Uterus (tissue), 2 donors: ENCODE measurements around the gene GNA12.

Experiments used
- CTCF ChIP-seq, 4 experiments: fragments of 200-600 bp in 2 of 4; fragments of 450-650 bp in 2 of 4; sonication (generic) in 2 of 4; IDR thresholded peaks; one replicate each; pipeline ENCODE4 v1.5.1; 2016 to 2019; ENCODE audit warnings: antibody characterized with exemption in 4 of 4, mild to moderate bottlenecking in 2 of 4, moderate library complexity in 1 of 4
- POLR2A ChIP-seq, 2 donors: fragments of 450-650 bp; IDR thresholded peaks; one replicate each; pipeline ENCODE4 v1.6.1; 2016; ENCODE audit warnings: antibody characterized with exemption in 2 of 2, mild to moderate bottlenecking in 1 of 2, moderate library complexity in 1 of 2

- no peak for TF ChIP-seq POLR2A (IDR thresholded peaks at IDR 0.05)
- TF ChIP-seq CTCF (IDR thresholded peaks at IDR 0.05): no peak
These were observed 154.7 kb downstream of the GNA12 start for GRCh38 chr7:2689343-2689847.
